ENCODE data around the gene LMOD2. TPM values are rescaled to one million over a fixed set of nuclear protein-coding genes. Genes with fewer than 3 reads are reported as not detected.

LMOD2 gene
- total RNA-seq, 1 experiment from 2014 or later: not detected

DNA sequence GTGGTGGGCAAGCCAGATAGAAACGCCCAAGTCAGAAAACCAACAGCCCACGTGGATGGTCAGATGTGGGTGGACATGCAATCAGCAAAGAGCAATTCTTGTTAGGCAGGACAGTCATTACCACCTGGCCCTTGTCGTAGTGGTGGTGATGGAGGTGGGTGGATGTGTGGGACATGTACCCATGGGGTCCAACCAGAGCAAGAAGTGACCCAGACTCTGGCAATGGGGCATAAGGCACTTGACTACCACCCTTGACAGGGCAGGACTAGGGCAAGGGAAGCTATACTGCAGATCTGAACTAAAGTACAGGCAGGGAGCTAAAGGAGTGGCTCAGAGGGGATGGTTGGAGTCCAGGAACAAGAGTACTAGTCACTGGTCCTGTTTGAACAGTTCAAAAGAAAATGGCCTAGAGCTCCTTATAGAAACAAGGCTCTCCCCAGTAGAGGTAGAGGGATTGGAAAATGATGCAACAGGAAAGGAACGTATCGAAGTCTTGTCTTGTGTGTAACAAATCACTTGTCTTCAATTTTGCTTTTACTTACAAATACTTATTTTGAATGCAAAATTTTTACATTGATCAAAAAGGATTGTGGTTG is 17.6 kb downstream of the LMOD2 start:
- peaks cover 13 to 15% of the 10 kb centered on the region in 2 experiments for H3K4me1 Mint-ChIP-seq
- Histone ChIP-seq H4K8ac (replicated peaks; ENCODE audit: insufficient read length, low read depth, low read length) (no peak overlapping the region), H3T11ph (ENCODE audit: low read length) (no peak overlapping the region), H2BK12ac (ENCODE audit: insufficient read length, low read depth, low read length) (no peak overlapping the region), H3K18ac (ENCODE audit: insufficient read length, low read depth, low read length) (no peak overlapping the region), H4K5ac (ENCODE audit: insufficient read length, low read depth, low read length) (no peak overlapping the region), H2BK120ac (ENCODE audit: low read depth, low read length, poor library complexity, severe bottlenecking) (no peak overlapping the region), H3K4me1 (ENCODE audit: insufficient read depth, low read length) (0 out of 2 replicates have a peak, but pooled peaks cover 3% of the 10 kb centered on the region), H3K23me2 (ENCODE audit: insufficient read length, low read depth, low read length, poor library complexity, severe bottlenecking) (no peaks in the 10 kb centered on the region), H3K4ac (ENCODE audit: low read depth, low read length) (no peak overlapping the region), H3K9ac (ENCODE audit: extremely low read depth, insufficient read length, low read length) (no peak overlapping the region), H2AFZ (ENCODE audit: low read length) (no peak overlapping the region), H3K23ac (ENCODE audit: insufficient read length, low read depth, low read length) (no peak overlapping the region), H3K79me1 (ENCODE audit: insufficient read depth, low read depth, low read length, poor library complexity, severe bottlenecking) (no peaks in the 10 kb centered on the region), H2BK5ac (ENCODE audit: insufficient read length, low read length) (no peak overlapping the region), H2BK15ac (ENCODE audit: low read depth, low read length) (no peak overlapping the region), H4K91ac (ENCODE audit: insufficient read length, low read depth, low read length) (no peak overlapping the region), H3K56ac (ENCODE audit: insufficient read length, low read depth, low read length) (no peak overlapping the region), H3K4me2 (ENCODE audit: insufficient read depth, insufficient read length, low read length) (no peak overlapping the region), H3K9me3 (ENCODE audit: control insufficient read depth, low read depth, low read length) (no peaks in the 10 kb centered on the region), H2BK20ac (ENCODE audit: low read depth, low read length, poor library complexity, severe bottlenecking) (no peak overlapping the region), H3K14ac (ENCODE audit: insufficient read depth, low read length) (no peak overlapping the region), H4K20me1 (ENCODE audit: control insufficient read depth, insufficient read depth, insufficient read length) (no peaks in the 10 kb centered on the region), H3K27me3 (ENCODE audit: insufficient read depth, low read length) (no peaks in the 10 kb centered on the region), H3K79me2 (ENCODE audit: insufficient read depth, low read length) (no peaks in the 10 kb centered on the region), H3K27ac (ENCODE audit: insufficient read length, low read depth, low read length) (no peak overlapping the region), H2AK5ac (ENCODE audit: insufficient read length, low read length) (no peak overlapping the region)
- no peaks in the 10 kb centered on the region; a peak in 1 of 5 replicates for H3K9me3 Mint-ChIP-seq
- no peak for TF ChIP-seq CTCF (conservative IDR thresholded peaks at IDR 0.05)
- peak overlapping the region in 1 of 3 experiments; percentile 82; a peak in 2 of 7 replicates for H3K27ac Mint-ChIP-seq
- H3K4me3 Mint-ChIP-seq: no peak overlapping the region
- no CpG with 5 or more reads among the region's 5 CpGs for WGBS (ENCODE audit: extremely low coverage, insufficient read length, low lambda C conversion rate)
- H3K36me3 Mint-ChIP-seq (ENCODE audit: insufficient read depth in 1 of 3, low read depth in 3 of 3): no peaks in the 10 kb centered on the region
- DNase-seq: no peak
- no peaks in the 10 kb centered on the region; the same call in 1 of the 2 replicates for H3K27me3 Mint-ChIP-seq (ENCODE audit: low read depth)

Measured in H9 (cell line).